ENCODE results near the gene RYR3. TPM values are rescaled to one million over a fixed set of nuclear protein-coding genes. Genes with fewer than 3 reads are reported as not detected.

The RYR3 gene
- total RNA-seq, 1 donor from 2014 or later, result 2.2 TPM

DNA sequence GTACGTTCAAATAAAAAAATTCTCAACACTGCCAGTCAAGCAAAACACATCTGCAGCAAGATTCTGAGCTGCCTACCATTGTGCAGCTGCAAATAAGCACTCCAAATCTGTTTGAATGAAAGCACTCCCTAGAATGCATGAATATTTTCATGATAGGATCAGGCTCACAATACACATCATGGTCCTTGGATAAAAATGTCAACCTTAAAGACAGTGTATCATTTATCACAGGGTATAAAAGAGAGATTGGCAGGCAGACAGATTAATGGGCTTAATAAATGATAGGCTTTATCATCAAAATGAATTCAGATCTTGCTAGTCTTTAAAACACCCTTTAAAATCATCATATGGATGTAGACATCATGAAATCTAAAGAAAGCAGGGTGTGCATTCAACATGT is 9.2 kb downstream of the RYR3 start:
- Mint-ChIP-seq H3K9me3 (no peaks in the 10 kb centered on the region), H3K27ac (no peak overlapping the region), H3K27me3 (peaks cover 55% of the 10 kb centered on the region), H3K4me1 (ENCODE audit: unreplicated experiment) (no peaks in the 10 kb centered on the region), H3K36me3 (no peaks in the 10 kb centered on the region), H3K4me3 (no peak overlapping the region)
- TF ChIP-seq CTCF (conservative IDR thresholded peaks at IDR 0.05), result no peak
- DNase-seq (ENCODE audit: extremely low spot score, unreplicated experiment), result no peak

DNA sequence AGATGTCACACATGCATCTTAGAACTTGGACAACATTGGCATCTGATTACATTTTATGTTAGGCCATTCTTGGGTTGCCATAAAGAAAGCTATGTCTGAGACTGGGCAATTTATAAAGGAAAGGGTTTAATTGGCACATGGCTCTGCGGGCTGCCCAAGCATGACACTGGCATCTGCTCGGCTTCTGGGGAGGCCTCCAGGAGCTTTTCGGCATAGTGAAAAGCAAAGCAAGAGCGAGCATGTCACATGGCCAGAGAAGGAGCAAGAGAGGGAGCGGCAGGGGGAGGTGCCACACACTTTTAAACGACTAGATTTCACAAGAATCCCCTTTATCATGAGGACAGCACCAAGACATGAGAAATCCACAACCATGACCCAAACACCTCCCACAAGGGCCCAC is 11.3 kb downstream of the RYR3 start:
- Mint-ChIP-seq H3K4me3 (no peak overlapping the region), H3K9me3 (no peaks in the 10 kb centered on the region), H3K27me3 (peaks cover 48% of the 10 kb centered on the region), H3K36me3 (no peaks in the 10 kb centered on the region), H3K27ac (no peak overlapping the region), H3K4me1 (ENCODE audit: unreplicated experiment) (no peaks in the 10 kb centered on the region)
- DNase-seq (ENCODE audit: extremely low spot score, unreplicated experiment), result no peak
- TF ChIP-seq CTCF (conservative IDR thresholded peaks at IDR 0.05), result no peak

- Mint-ChIP-seq H3K27me3 (peaks cover 48% of the 10 kb centered on the region), H3K9me3 (no peaks in the 10 kb centered on the region), H3K4me3 (no peak overlapping the region), H3K4me1 (ENCODE audit: unreplicated experiment) (no peaks in the 10 kb centered on the region), H3K27ac (no peak overlapping the region), H3K36me3 (no peaks in the 10 kb centered on the region)
- DNase-seq (ENCODE audit: extremely low spot score, unreplicated experiment), result no peak
- TF ChIP-seq CTCF (conservative IDR thresholded peaks at IDR 0.05), result no peak
Measured at GRCh38 chr15:33324609-33325008, 13.8 kb downstream of the RYR3 start.

DNA sequence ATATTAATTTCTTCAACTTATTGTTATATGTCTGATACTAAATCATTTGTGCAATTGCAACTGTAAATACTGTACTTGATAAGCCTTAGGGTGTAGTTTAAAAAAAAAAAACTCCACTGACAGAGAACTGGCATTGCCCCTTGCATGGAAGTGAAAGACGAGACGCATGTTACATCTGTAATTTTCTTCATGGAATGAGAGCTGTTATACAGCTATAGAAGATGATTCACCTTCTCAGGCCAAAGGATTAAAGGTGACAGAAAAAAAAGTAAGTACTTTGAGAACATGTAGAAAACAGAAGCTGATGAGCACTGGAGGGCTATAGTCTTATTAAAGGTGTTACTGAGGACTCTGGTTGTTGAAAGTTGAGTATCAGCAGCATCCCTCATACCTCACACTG is 16.1 kb downstream of the RYR3 start:
- no peaks in the 10 kb centered on the region for H3K9me3 Mint-ChIP-seq
- H3K4me3 Mint-ChIP-seq, result no peak overlapping the region
- H3K27ac Mint-ChIP-seq, result no peak overlapping the region
- no peaks in the 10 kb centered on the region for H3K4me1 Mint-ChIP-seq (ENCODE audit: unreplicated experiment)
- no peak for DNase-seq (ENCODE audit: extremely low spot score, unreplicated experiment)
- H3K27me3 Mint-ChIP-seq, result peaks cover 50% of the 10 kb centered on the region
- H3K36me3 Mint-ChIP-seq, result no peaks in the 10 kb centered on the region
- no peak for TF ChIP-seq CTCF (conservative IDR thresholded peaks at IDR 0.05)

DNA sequence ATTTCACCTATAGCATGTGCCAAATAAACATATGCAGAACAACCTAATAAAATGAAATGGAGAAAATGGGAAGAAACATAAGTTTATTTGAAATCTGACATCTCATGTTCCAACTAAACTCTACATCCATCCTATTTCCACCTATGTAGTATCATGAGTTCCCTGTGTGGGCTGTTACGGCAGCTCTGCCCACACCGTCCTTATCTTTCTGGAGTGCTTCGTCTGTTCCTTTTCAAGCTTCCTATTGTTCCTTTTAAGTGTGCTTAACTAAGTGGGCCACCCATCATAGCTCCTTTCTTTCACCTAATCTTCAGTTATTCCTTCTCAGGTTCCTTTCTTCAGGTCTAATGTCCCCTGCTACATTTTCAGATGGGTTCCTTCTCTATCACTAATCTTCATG is 17.3 kb downstream of the RYR3 start:
- Mint-ChIP-seq H3K4me3 (no peak overlapping the region), H3K27ac (no peak overlapping the region), H3K4me1 (ENCODE audit: unreplicated experiment) (no peaks in the 10 kb centered on the region), H3K27me3 (peaks cover 50% of the 10 kb centered on the region), H3K9me3 (no peaks in the 10 kb centered on the region), H3K36me3 (no peaks in the 10 kb centered on the region)
- TF ChIP-seq CTCF (conservative IDR thresholded peaks at IDR 0.05), result no peak
- no peak for DNase-seq (ENCODE audit: extremely low spot score, unreplicated experiment)

- no peak for DNase-seq (ENCODE audit: extremely low spot score, unreplicated experiment)
- Mint-ChIP-seq H3K9me3 (no peaks in the 10 kb centered on the region), H3K4me3 (no peak overlapping the region), H3K4me1 (ENCODE audit: unreplicated experiment) (no peaks in the 10 kb centered on the region), H3K36me3 (no peaks in the 10 kb centered on the region), H3K27ac (no peak overlapping the region), H3K27me3 (peaks cover 59% of the 10 kb centered on the region)
- TF ChIP-seq CTCF (conservative IDR thresholded peaks at IDR 0.05), result no peak
Measured at GRCh38 chr15:33329457-33329856, 18.7 kb downstream of the RYR3 start.

All from type B pancreatic cell (in vitro differentiated cells).